ENCODE measurements around the gene SEMA6A.

SEMA6A gene

DNA sequence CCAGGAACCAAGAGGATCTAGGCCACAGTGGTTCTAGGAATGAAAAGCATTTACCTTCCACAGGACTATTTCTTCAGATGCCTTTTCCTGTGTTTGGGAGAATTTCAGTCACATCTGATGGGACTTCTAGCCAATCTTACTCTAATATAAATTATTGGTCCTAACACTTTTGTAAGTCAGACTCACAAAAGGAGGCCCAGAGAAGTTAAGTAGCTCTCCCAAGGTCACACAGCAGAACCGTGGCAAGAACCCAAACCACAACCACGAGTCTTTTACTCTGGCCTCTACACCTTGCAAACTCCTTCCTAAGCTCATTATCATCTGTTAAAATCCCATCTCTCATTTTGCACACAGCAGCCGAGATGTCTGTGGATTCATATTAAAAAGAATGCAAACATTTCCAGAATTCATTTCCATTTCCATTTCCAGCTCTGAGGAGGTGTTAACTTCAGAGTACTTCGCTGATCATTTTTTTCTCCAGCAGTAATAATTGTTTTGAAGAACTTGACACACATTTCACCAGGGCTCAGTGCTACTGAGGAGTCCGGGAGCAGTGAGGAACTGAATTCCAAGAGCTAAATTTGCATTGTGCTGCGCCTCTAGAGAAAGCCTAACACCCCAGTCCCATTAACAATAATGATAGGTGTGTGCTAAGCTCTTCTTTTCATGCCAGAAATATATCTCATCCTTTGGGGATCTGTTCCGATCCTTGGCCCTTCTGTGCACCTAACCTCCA is 168.1 kb downstream of the SEMA6A start:
- DNase-seq (ENCODE audit: low read depth in 2 of 2): no peak

- no peak for DNase-seq (ENCODE audit: low read depth in 2 of 2)
Observed at GRCh38 chr5:116404792-116405191, 169.8 kb downstream of the SEMA6A start.

DNA sequence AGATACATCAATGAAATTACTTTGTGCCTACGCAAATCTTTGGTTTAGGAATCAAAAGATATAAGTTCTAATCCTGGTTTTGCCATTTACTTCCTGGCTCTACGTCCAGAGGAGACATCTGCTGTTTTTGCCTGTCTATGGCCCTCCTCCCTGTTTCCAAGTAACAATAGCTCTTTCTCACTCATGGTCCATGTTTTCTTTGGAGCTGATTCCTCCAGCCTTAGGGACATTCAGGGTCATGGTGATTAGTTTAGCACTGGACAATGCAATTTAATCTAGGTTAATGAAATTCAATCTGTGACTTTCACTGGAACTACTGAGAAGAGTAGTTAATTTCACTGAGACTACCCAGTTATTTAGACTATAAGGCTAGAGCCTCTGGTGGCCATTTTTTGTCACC is 170.6 kb downstream of the SEMA6A start:
- DNase-seq (ENCODE audit: low read depth in 2 of 2): no peak

GRCh38 chr5:116402235-116402634 is 172.4 kb downstream of the SEMA6A start:
- no peak for DNase-seq (ENCODE audit: low read depth in 2 of 2)

DNA sequence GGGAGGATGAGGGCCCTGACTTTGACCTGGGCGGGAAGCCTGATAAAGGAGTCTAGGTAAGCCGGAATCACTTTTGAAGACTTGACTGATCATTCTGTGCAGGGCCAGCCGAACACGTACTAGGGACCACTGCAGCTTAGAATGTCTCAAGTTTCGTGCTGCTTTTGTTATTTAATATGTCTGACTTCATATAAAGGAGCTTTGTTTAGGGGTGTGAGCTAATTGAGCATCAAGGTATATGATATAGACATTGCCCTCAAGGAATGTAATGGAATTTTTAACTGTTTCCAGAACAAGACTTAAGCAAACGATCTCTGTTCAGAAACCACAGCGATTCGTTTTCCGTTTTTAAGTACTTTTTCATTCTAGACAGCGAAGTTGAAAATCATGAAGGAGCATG is 173.0 kb downstream of the SEMA6A start:
- no peak for DNase-seq (ENCODE audit: low read depth in 2 of 2)

DNA sequence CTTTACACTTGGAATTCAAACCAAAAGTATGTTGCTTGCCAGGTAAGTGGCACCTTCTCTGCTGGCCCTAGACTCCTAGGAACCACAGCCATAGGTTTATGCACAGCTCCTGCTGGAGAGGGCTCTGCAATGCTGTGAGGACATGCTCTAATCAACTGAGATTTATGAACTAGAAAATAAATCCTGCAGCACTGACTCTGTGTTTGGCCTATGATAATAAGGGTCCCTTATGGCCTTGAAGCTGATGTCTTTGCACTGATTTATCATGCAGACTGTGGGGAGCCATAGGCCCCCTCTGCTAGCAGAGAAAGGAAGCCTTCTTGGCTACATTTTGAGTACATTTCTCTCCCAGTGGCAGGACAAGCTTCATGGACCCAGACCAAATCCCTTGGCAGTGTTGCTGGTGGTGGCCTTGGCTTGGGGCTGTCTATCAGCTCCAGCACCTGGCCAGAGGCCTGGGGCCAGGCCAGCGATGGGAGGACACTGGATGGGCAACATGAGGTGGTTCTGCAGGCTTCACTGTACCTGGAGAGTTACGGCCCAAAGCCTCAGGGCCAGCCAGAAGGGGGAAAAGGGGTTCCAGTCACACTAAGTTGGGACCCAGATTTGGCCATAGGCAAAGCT is 178.0 kb downstream of the SEMA6A start:
- DNase-seq (ENCODE audit: low read depth in 2 of 2): no peak

DNA sequence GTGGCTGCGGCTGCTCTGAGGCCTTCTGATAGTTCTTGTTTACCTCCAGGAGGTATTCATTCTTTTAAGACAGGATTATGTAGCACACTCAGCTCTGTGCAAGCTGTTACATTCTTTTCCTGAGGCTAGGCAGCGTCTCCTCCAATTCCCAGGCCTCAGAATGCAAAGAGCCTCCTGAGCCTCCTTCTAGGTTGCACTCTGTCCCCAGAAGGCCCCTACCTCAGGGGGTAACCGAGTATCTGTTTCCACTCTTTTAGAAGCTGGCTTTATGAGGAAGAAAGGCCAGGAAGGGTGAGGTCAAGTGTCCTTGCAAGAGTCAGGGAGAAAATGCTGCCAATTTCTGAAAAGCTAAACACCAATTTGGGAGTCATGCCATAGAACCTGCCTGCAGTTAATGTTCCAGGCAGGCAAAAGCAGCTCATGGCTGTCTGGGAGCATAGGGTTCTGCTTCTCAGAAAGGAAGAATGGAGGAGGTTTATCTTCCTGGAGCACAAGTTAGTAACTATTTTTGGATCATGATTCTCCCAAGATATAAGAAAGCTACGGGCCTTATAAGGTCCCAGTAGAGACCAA is 178.9 kb downstream of the SEMA6A start:
- no peak for DNase-seq (ENCODE audit: low read depth in 2 of 2)

DNA sequence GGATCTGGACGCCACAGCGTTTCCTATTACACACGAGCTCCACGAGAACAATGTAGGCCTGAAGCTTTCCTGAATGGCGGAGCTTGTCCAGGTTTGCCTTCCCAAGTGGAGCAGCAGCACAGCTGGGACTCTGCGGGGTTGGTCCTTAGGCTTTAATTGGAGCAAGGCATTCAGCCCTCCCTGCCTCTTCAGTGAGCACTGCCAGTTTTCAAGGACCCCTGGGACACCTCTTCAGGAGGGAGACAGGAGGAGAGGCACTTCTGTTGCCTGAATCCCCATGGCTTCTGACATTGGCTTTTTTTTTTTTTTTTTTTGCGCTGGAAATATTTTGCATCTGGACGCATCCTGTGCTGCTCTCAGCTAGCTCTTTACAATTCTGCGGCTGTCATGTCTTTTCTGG is 179.4 kb downstream of the SEMA6A start:
- DNase-seq (ENCODE audit: low read depth in 2 of 2): no peak

DNA sequence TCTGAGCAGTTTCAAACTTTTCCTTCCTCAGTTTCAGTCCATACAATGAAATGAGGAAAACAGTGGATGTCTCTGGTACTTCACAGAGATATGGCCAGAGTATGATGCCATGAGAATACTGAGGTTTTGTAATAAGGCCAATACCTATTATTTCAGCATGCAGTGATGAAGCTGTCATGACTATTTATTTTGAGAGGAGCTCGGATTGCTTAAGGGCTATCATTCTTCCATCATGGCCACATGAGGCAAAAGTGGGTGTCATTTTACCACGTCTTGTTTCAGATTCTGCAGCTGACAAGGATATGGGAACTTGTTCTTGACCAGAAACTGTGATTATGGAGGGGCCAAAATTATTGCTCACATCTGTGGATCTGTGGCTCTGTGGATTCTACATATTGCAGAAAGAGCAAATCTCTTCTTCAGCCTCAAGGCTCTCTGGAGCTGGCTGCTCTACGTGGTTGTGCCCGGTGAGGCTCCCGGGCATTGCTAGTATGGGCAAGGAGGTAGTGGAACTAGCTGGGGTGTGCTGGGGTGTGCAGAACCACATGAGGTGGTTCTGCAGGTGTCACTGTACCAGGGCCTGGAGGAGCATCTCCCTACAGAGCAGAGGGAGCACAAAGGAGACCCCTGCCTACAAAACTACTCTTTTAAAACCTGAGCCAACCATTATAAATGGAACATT is 180.3 kb downstream of the SEMA6A start:
- no peak for DNase-seq (ENCODE audit: low read depth in 2 of 2)

Data from fibroblast of skin of left biceps (primary cell).